ENCODE results near the gene SEMA6A. TPM values are rescaled to one million over a fixed set of nuclear protein-coding genes. Genes with fewer than 3 reads are reported as not detected.

SEMA6A gene
- total RNA-seq, 4 donors from 2014 or later, result 22.4 to 118 (median 48.7) TPM

DNA sequence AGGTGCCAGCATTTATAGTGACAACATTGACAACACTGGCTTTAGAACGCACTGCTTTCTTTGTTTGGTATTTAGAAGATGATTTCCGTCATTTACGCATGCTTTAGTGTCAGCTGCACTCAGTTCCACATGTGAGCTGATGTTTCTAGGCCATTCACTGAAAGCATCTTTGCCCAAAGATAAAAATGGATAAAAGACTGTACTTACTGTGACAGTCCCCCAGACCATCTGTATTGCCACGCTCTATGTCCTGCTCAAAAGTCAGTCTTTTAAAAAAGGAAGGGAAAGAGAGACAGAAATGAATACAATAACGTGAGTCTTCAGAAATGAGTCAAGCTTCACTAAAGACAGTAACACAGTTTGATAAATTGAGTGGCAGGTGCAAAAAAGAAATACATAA is 99.3 kb downstream of the SEMA6A start:
- H3K4me1 ChIP-seq, result no peaks in the 10 kb centered on the region
- H3K27me3 ChIP-seq, result no peaks in the 10 kb centered on the region
- H3K36me3 ChIP-seq, result no peaks in the 10 kb centered on the region
- DNase-seq, result no peak
- no peak overlapping the region for H3K4me3 ChIP-seq
- TF ChIP-seq POLR2A (IDR thresholded peaks at IDR 0.05), result no peak
- TF ChIP-seq, protein P1, sequence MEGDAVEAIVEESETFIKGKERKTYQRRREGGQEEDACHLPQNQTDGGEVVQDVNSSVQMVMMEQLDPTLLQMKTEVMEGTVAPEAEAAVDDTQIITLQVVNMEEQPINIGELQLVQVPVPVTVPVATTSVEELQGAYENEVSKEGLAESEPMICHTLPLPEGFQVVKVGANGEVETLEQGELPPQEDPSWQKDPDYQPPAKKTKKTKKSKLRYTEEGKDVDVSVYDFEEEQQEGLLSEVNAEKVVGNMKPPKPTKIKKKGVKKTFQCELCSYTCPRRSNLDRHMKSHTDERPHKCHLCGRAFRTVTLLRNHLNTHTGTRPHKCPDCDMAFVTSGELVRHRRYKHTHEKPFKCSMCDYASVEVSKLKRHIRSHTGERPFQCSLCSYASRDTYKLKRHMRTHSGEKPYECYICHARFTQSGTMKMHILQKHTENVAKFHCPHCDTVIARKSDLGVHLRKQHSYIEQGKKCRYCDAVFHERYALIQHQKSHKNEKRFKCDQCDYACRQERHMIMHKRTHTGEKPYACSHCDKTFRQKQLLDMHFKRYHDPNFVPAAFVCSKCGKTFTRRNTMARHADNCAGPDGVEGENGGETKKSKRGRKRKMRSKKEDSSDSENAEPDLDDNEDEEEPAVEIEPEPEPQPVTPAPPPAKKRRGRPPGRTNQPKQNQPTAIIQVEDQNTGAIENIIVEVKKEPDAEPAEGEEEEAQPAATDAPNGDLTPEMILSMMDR (IDR thresholded peaks at IDR 0.05), result no peak
- intact Hi-C loops (cut with DNase I; ENCODE audit: low total_unique reads), result no loop called here
- H3K27ac ChIP-seq, result no peak overlapping the region
- H3K9me3 ChIP-seq, result peaks cover 0 to 5% of the 10 kb centered on the region in 2 donors

DNA sequence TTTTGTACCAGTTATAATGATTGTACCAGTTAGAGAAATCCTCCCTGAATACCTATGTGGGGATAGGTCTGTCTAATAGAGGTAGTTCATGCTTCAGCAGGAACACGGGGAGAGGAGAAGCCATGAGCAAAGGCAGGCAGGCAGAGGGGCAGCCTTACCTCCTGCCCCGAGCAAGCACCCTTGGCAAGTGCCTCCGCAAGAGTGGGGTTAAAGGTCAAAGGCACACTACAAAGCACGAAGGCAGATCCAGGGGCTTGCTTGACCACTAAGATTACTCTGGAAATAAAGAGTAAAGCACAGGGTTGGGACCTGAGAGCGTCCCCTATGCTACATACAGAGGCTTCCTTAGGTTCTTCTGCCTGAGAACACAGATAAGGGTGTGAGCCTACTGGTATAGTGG is 100.9 kb downstream of the SEMA6A start:
- no peak overlapping the region for H3K27ac ChIP-seq
- no peaks in the 10 kb centered on the region for H3K4me1 ChIP-seq
- H3K27me3 ChIP-seq, result no peaks in the 10 kb centered on the region
- no peak for TF ChIP-seq POLR2A (IDR thresholded peaks at IDR 0.05)
- TF ChIP-seq, protein P1 (IDR thresholded peaks at IDR 0.05), result no peak
- intact Hi-C loops (cut with DNase I; ENCODE audit: low total_unique reads), result no loop called here
- no peak for DNase-seq
- H3K9me3 ChIP-seq, result peaks cover 0 to 5% of the 10 kb centered on the region in 2 donors
- no peaks in the 10 kb centered on the region for H3K36me3 ChIP-seq
- no peak overlapping the region for H3K4me3 ChIP-seq

DNA sequence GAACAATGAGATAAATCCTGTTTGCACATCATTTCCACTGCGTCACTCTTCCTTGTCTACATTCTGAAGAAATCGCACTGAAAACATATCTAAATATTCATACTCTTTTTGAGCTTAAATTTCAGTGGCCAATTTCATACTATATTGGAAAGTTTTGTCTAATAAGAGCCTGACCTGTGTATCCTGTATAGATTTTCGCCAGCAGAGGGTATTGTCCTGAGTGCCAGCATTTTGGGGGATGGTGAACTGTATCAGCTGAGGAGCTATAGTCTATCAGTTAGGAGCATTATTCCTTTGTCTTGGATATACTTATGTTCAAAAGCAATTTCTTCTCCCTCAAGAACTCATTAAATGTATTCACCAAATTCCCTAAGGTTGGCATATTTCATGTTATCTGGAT is 102.3 kb downstream of the SEMA6A start:
- H3K4me1 ChIP-seq, result no peaks in the 10 kb centered on the region
- H3K9me3 ChIP-seq, result peaks cover 0 to 2% of the 10 kb centered on the region in 2 donors
- TF ChIP-seq POLR2A (IDR thresholded peaks at IDR 0.05), result no peak
- TF ChIP-seq, protein P1 (IDR thresholded peaks at IDR 0.05), result no peak
- intact Hi-C loops (cut with DNase I; ENCODE audit: low total_unique reads), result no loop called here
- H3K36me3 ChIP-seq, result no peaks in the 10 kb centered on the region
- DNase-seq, result no peak
- no peak overlapping the region for H3K27ac ChIP-seq
- H3K4me3 ChIP-seq, result no peak overlapping the region
- H3K27me3 ChIP-seq, result no peaks in the 10 kb centered on the region

DNA sequence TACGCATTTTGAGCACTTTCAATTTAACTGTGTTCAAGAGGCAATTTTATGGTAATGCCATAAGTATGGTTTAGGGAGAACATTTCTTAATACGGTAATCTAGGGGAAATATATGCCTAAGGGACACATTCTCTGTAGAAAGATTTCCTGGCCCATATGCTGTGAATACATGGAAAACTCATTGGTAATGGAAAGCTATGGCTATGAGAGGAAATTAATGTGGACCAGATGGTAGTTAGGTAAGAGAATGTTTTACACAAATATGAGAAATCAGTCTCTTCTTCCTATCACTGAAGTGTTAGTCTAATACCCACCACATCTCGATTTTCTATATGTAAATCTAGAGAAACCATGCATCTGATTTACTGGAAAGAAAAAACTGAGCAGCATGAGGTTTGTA is 105.0 kb downstream of the SEMA6A start:
- intact Hi-C loops (cut with DNase I; ENCODE audit: low total_unique reads), result no loop called here
- no peaks in the 10 kb centered on the region for H3K27me3 ChIP-seq
- no peak overlapping the region for H3K4me3 ChIP-seq
- no peaks in the 10 kb centered on the region for H3K9me3 ChIP-seq
- TF ChIP-seq POLR2A (IDR thresholded peaks at IDR 0.05), result no peak
- TF ChIP-seq, protein P1 (IDR thresholded peaks at IDR 0.05), result no peak
- no peaks in the 10 kb centered on the region for H3K36me3 ChIP-seq
- no peak overlapping the region for H3K27ac ChIP-seq
- H3K4me1 ChIP-seq, result no peaks in the 10 kb centered on the region
- DNase-seq, result no peak

DNA sequence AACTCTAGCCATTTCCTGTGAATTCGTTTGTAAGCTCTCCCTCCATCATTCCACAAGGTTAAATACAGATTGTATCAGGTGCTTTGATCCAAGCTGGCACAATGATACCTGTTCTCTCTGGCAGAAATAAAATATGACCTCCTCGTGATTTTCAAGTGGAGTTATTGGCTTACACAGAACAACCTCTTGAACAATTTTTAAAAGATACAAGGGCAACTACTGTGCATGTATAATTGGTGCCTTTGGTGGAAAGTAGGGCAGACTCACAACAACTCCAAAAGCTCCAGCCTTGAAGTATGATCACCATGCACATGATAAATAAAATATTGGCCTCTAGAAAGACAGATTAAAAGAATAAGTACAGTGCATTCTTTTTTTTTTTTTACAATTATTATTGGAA is 106.0 kb downstream of the SEMA6A start:
- no peaks in the 10 kb centered on the region for H3K36me3 ChIP-seq
- TF ChIP-seq, protein P1 (IDR thresholded peaks at IDR 0.05), result no peak
- TF ChIP-seq POLR2A (IDR thresholded peaks at IDR 0.05), result no peak
- no peaks in the 10 kb centered on the region for H3K27me3 ChIP-seq
- H3K4me3 ChIP-seq, result no peak overlapping the region
- intact Hi-C loops (cut with DNase I; ENCODE audit: low total_unique reads), result no loop called here
- H3K27ac ChIP-seq, result no peak overlapping the region
- no peak for DNase-seq
- H3K9me3 ChIP-seq, result no peaks in the 10 kb centered on the region
- H3K4me1 ChIP-seq, result no peaks in the 10 kb centered on the region
